ENCODE results near the gene COL5A2. TPM values are rescaled to one million over a fixed set of nuclear protein-coding genes. Genes with fewer than 3 reads are reported as not detected.

The COL5A2 gene
- total and polyA plus RNA-seq, 11 donors, result 4.4 to 61.1 (median 12.4) TPM

DNA sequence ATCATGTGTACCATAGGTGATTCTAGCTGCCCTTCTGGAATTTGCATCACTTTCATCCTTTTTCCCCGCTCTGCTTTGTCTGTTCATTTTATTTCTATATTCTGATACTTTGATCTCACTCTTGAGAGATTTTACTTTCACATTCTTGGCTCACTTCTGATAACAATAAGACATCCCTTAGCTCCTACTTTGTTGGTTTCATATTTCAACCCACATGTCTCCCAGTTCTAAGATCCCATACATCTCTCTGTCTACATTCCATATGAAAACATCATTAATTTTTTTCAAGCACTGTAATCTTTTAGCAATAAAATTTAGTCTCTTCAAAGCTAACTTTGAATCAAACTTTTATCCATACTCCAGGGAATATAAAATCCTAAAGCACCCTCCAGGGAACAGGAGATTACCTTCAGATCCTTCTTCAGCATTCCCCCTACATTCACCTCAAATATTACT lies 129.8 kb downstream of the COL5A2 start:
- ATAC-seq (no peak), DNase-seq (no peak)
- TF ChIP-seq, protein P1, sequence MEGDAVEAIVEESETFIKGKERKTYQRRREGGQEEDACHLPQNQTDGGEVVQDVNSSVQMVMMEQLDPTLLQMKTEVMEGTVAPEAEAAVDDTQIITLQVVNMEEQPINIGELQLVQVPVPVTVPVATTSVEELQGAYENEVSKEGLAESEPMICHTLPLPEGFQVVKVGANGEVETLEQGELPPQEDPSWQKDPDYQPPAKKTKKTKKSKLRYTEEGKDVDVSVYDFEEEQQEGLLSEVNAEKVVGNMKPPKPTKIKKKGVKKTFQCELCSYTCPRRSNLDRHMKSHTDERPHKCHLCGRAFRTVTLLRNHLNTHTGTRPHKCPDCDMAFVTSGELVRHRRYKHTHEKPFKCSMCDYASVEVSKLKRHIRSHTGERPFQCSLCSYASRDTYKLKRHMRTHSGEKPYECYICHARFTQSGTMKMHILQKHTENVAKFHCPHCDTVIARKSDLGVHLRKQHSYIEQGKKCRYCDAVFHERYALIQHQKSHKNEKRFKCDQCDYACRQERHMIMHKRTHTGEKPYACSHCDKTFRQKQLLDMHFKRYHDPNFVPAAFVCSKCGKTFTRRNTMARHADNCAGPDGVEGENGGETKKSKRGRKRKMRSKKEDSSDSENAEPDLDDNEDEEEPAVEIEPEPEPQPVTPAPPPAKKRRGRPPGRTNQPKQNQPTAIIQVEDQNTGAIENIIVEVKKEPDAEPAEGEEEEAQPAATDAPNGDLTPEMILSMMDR (IDR thresholded peaks at IDR 0.05), result no peak
- no peak for TF ChIP-seq POLR2A (IDR thresholded peaks at IDR 0.05)
- no peaks in the 10 kb centered on the region for H3K4me1 ChIP-seq
- intact Hi-C loops (cut with DNase I), result loop anchor here in 1 of 10 donors (10.0 kb wide), 1 partner anchor 55 kb away; no protein-coding TSS in a partner anchor
- H3K9me3 ChIP-seq, result no peaks in the 10 kb centered on the region
- no peaks in the 10 kb centered on the region for H3K27me3 ChIP-seq
- peaks cover 0 to 93% (median 8%) of the 10 kb centered on the region in 9 donors for H3K36me3 ChIP-seq
- no peak overlapping the region for H3K27ac ChIP-seq
- no peak overlapping the region for H3K4me3 ChIP-seq
- 93 to 98% (median 97%) methylated on average over 1 of the region's 1 CpG for WGBS, 4 donors

DNA sequence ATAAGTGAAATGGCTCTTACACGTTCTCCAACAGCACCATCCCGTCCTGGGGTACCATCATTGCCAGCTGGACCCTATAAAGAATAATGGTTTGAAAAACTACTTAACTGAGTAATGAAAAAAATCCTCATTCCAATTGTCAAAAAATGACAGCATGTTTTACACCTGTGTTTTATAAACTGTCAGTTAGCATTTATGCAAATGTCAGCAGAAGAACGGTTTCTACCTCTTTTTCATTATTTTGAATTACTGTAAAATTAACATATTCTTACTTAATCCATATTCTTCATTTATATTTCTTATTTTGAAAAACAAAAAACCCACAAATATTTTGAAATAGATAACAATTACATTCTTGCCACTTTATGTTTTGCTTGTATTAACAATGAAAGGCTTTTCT lies 131.4 kb downstream of the COL5A2 start:
- intact Hi-C loops (cut with DNase I), result loop anchor here in 1 of 10 donors (10.0 kb wide), 1 partner anchor 53 kb away; no protein-coding TSS in a partner anchor
- no peak for ATAC-seq
- no peak overlapping the region for H3K4me3 ChIP-seq
- H3K36me3 ChIP-seq, result peaks cover 0 to 93% (median 8%) of the 10 kb centered on the region in 9 donors
- no peaks in the 10 kb centered on the region for H3K27me3 ChIP-seq
- H3K9me3 ChIP-seq, result no peaks in the 10 kb centered on the region
- 91 to 95% (median 92%) methylated on average over 3 of the region's 3 CpGs for WGBS, 4 donors
- H3K27ac ChIP-seq, result no peak overlapping the region
- TF ChIP-seq, protein P1 (IDR thresholded peaks at IDR 0.05), result no peak
- TF ChIP-seq POLR2A (IDR thresholded peaks at IDR 0.05), result no peak
- H3K4me1 ChIP-seq, result no peaks in the 10 kb centered on the region
- no peak for DNase-seq

- H3K9me3 ChIP-seq, result no peaks in the 10 kb centered on the region
- H3K27ac ChIP-seq, result no peak overlapping the region
- DNase-seq (no peak), ATAC-seq (no peak)
- no peaks in the 10 kb centered on the region for H3K4me1 ChIP-seq
- 95 to 97% (median 96%) methylated on average over 4 of the region's 4 CpGs for WGBS, 4 donors
- H3K27me3 ChIP-seq, result no peaks in the 10 kb centered on the region
- peaks cover 0 to 93% (median 5%) of the 10 kb centered on the region in 9 donors for H3K36me3 ChIP-seq
- TF ChIP-seq POLR2A (IDR thresholded peaks at IDR 0.05), result no peak
- TF ChIP-seq, protein P1 (IDR thresholded peaks at IDR 0.05), result no peak
- H3K4me3 ChIP-seq, result no peak overlapping the region
- intact Hi-C loops (cut with DNase I), result loop anchor here in 1 of 10 donors (10.0 kb wide), 1 partner anchor 53 kb away; no protein-coding TSS in a partner anchor
These were observed 132.2 kb downstream of the COL5A2 start for GRCh38 chr2:189047171-189047888.

- ATAC-seq (no peak), DNase-seq (no peak)
- no peaks in the 10 kb centered on the region for H3K4me1 ChIP-seq
- 80 to 84% (median 82%) methylated on average over 2 of the region's 2 CpGs for WGBS, 4 donors
- peaks cover 0 to 91% (median 9%) of the 10 kb centered on the region in 9 donors for H3K36me3 ChIP-seq
- TF ChIP-seq POLR2A (IDR thresholded peaks at IDR 0.05), result no peak
- TF ChIP-seq, protein P1 (IDR thresholded peaks at IDR 0.05), result no peak
- no peak overlapping the region for H3K27ac ChIP-seq
- no peaks in the 10 kb centered on the region for H3K27me3 ChIP-seq
- H3K4me3 ChIP-seq, result no peak overlapping the region
- H3K9me3 ChIP-seq, result no peaks in the 10 kb centered on the region
- intact Hi-C loops (cut with DNase I), result loop anchor here in 1 of 10 donors (10.0 kb wide), 1 partner anchor 52 kb away; no protein-coding TSS in a partner anchor
These were observed 133.2 kb downstream of the COL5A2 start for GRCh38 chr2:189046320-189046719.

Measured in heart left ventricle (tissue), 16 donors.